Measurements from ENCODE around the gene AKAP13. TPM values are rescaled to one million over a fixed set of nuclear protein-coding genes. Genes with fewer than 3 reads are reported as not detected.

Gene AKAP13
- total and polyA plus RNA-seq, 2 of the 13 experiments (the other 11 are each of a cell fraction or from before 2014, with no cell fraction given): 6.7 to 27.1 TPM

DNA sequence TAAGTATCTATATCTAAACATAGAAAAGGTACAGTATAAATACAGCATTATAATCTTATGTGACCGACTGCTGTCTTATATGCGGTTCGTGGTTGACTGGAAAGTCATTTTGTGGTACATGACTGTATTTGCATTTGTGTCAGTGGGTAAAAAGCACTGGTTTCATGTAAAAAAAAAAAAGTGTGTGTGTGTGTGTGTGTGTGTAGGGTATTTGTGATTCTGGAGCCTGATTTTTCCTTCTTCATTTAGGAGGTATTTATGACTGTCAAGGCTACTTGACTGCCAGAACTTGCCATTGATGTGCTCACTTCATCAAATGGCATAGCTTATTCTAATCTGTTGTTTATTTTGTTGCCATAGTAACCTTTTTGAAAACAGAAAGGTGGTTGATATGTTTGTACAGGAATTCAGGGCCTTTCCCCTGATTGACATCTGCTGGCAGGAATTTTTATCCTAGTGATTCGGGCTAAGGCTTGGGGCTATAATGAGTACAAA is 63.2 kb downstream of the AKAP13 start (continued):
- TF ChIP-seq, protein P1, sequence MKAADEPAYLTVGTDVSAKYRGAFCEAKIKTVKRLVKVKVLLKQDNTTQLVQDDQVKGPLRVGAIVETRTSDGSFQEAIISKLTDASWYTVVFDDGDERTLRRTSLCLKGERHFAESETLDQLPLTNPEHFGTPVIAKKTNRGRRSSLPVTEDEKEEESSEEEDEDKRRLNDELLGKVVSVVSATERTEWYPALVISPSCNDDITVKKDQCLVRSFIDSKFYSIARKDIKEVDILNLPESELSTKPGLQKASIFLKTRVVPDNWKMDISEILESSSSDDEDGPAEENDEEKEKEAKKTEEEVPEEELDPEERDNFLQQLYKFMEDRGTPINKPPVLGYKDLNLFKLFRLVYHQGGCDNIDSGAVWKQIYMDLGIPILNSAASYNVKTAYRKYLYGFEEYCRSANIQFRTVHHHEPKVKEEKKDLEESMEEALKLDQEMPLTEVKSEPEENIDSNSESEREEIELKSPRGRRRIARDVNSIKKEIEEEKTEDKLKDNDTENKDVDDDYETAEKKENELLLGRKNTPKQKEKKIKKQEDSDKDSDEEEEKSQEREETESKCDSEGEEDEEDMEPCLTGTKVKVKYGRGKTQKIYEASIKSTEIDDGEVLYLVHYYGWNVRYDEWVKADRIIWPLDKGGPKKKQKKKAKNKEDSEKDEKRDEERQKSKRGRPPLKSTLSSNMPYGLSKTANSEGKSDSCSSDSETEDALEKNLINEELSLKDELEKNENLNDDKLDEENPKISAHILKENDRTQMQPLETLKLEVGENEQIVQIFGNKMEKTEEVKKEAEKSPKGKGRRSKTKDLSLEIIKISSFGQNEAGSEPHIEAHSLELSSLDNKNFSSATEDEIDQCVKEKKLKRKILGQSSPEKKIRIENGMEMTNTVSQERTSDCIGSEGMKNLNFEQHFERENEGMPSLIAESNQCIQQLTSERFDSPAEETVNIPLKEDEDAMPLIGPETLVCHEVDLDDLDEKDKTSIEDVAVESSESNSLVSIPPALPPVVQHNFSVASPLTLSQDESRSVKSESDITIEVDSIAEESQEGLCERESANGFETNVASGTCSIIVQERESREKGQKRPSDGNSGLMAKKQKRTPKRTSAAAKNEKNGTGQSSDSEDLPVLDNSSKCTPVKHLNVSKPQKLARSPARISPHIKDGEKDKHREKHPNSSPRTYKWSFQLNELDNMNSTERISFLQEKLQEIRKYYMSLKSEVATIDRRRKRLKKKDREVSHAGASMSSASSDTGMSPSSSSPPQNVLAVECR (CRISPR knock-in tag; IDR thresholded peaks at IDR 0.05; ENCODE audit: borderline replicate concordance): no peak; the same call in 1 of the 2 replicates
- TF ChIP-seq, protein P2, sequence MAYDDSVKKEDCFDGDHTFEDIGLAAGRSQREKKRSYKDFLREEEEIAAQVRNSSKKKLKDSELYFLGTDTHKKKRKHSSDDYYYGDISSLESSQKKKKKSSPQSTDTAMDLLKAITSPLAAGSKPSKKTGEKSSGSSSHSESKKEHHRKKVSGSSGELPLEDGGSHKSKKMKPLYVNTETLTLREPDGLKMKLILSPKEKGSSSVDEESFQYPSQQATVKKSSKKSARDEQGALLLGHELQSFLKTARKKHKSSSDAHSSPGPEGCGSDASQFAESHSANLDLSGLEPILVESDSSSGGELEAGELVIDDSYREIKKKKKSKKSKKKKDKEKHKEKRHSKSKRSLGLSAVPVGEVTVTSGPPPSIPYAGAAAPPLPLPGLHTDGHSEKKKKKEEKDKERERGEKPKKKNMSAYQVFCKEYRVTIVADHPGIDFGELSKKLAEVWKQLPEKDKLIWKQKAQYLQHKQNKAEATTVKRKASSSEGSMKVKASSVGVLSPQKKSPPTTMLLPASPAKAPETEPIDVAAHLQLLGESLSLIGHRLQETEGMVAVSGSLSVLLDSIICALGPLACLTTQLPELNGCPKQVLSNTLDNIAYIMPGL (CRISPR knock-in tag; IDR thresholded peaks at IDR 0.05; ENCODE audit: borderline replicate concordance in 1 of 2, low read depth in 1 of 2): no peak
- TF ChIP-seq, protein P3, sequence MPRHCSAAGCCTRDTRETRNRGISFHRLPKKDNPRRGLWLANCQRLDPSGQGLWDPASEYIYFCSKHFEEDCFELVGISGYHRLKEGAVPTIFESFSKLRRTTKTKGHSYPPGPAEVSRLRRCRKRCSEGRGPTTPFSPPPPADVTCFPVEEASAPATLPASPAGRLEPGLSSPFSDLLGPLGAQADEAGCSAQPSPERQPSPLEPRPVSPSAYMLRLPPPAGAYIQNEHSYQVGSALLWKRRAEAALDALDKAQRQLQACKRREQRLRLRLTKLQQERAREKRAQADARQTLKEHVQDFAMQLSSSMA (CRISPR knock-in tag; IDR thresholded peaks at IDR 0.05): no peak
- TF ChIP-seq, protein P4, sequence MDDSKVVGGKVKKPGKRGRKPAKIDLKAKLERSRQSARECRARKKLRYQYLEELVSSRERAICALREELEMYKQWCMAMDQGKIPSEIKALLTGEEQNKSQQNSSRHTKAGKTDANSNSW (CRISPR knock-in tag; IDR thresholded peaks at IDR 0.05; ENCODE audit: borderline replicate concordance): no peak
- TF ChIP-seq ZNF260 (CRISPR knock-in tag; IDR thresholded peaks at IDR 0.05; ENCODE audit: borderline replicate concordance, low read depth) (no peak), ZFP1 (CRISPR knock-in tag; IDR thresholded peaks at IDR 0.05) (no peak), ZNF510 (CRISPR knock-in tag; IDR thresholded peaks at IDR 0.05; ENCODE audit: low read depth) (no peak), ZNF615 (CRISPR knock-in tag; IDR thresholded peaks at IDR 0.05; ENCODE audit: borderline replicate concordance) (no peak), ZNF33B (CRISPR knock-in tag; IDR thresholded peaks at IDR 0.05) (no peak), ZNF724P (CRISPR knock-in tag; IDR thresholded peaks at IDR 0.05; ENCODE audit: borderline replicate concordance) (no peak), RBFOX2 (IDR thresholded peaks at IDR 0.05; ENCODE audit: low read depth, low read length) (no peak), RFXANK (CRISPR knock-in tag; IDR thresholded peaks at IDR 0.05) (no peak), ATF1 (CRISPR knock-in tag; IDR thresholded peaks at IDR 0.05) (no peak), ZBTB20 (CRISPR knock-in tag; IDR thresholded peaks at IDR 0.05; ENCODE audit: borderline replicate concordance, low read depth) (no peak), SOX13 (IDR thresholded peaks at IDR 0.05) (no peak), SOX13 (CRISPR knock-in tag; conservative IDR thresholded peaks at IDR 0.05 in 1 of 2, IDR thresholded peaks at IDR 0.05 in 1 of 2) (peak in 1 of 2 experiments; percentile 18; a peak in 1 of 4 replicates), MATR3 (CRISPR knock-in tag; IDR thresholded peaks at IDR 0.05) (no peak), KAT8 (CRISPR knock-in tag; IDR thresholded peaks at IDR 0.05) (no peak)
- TF ChIP-seq, protein P5, sequence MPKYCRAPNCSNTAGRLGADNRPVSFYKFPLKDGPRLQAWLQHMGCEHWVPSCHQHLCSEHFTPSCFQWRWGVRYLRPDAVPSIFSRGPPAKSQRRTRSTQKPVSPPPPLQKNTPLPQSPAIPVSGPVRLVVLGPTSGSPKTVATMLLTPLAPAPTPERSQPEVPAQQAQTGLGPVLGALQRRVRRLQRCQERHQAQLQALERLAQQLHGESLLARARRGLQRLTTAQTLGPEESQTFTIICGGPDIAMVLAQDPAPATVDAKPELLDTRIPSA (CRISPR knock-in tag; IDR thresholded peaks at IDR 0.05; ENCODE audit: borderline replicate concordance): no peak
- TF ChIP-seq, protein P6, sequence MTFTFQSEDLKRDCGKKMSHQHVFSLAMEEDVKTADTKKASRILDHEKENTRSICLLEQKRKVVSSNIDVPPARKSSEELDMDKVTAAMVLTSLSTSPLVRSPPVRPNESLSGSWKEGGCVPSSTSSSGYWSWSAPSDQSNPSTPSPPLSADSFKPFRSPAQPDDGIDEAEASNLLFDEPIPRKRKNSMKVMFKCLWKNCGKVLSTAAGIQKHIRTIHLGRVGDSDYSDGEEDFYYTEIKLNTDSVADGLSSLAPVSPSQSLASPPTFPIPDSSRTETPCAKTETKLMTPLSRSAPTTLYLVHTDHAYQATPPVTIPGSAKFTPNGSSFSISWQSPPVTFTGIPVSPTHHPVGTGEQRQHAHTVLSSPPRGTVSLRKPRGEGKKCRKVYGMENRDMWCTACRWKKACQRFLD (CRISPR knock-in tag; IDR thresholded peaks at IDR 0.05; ENCODE audit: borderline replicate concordance): no peak
- TF ChIP-seq, protein P7, sequence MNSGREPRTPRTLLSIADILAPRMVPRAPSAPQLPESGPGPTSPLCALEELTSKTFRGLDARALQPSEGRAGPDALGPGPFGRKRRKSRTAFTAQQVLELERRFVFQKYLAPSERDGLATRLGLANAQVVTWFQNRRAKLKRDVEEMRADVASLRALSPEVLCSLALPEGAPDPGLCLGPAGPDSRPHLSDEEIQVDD (CRISPR knock-in tag; IDR thresholded peaks at IDR 0.05; ENCODE audit: borderline replicate concordance): no peak
